Stimulated activated CD4-positive, alpha-beta T cell treated with anti-CD3 and anti-CD28 coated beads, Interleukin-12 subunit alpha, Interleukin-12 subunit beta, amount 100 ng/mL, for 48 hours (primary cell): Measurements from ENCODE around the gene KCNS1.
"Not testable (repeated sequence)": the region's sequence is repeated elsewhere in the genome, so short reads cannot be mapped to it uniquely, and the experiment has no call there.

Source experiments
- DNase-seq, 3 donors: peaks; one replicate each; pipeline ENCODE4 v3.0.0-alpha.2; 2020; ENCODE audit warnings: low read depth in 2 of 3, low spot score in 1 of 3

Gene KCNS1

DNA sequence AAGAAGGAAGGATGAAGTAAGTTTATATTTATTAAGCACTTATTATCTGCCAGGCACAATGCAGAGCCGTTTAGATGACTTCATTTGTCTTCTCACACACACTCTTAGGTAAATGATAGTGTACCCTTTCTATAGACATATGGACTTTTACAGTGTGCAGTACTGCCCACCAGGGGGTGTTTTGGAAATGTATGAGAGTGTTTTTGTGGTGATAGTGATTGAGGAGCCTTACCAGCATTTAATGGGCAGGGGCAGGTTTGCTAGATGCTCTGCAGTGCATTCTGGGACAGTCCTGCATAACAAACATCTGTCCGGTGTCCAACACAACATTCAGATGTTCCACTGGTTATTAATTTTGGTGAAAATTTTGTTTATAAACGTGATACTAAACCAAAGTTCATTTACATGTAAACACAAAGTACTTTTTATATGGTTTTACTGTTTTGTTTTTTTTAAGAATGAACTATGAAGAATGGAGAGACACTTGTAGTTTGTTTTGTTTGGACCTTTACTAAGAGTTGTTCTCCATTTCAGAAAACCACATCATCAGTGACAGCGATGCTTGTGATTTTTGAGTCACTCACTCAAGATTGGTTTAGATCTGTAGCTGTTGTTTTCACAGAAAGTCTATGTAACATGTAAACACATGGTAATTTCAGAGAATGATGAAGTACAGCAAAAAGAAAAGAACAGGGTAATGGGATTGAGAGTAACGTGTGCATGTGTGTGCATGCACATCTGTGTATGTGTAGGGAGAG lies 19.9 kb downstream of the KCNS1 start:
- no peak for DNase-seq

GRCh38 chr20:45077559-45077958 lies 23.4 kb downstream of the KCNS1 start:
- DNase-seq: no peak

- DNase-seq: no peak
Measured at GRCh38 chr20:45073221-45073620, 27.7 kb downstream of the KCNS1 start.

GRCh38 chr20:45072066-45072465 lies 28.9 kb downstream of the KCNS1 start:
- no peak for DNase-seq

- no peak for DNase-seq
Measured at GRCh38 chr20:45070932-45071632, 29.8 kb downstream of the KCNS1 start.

DNA sequence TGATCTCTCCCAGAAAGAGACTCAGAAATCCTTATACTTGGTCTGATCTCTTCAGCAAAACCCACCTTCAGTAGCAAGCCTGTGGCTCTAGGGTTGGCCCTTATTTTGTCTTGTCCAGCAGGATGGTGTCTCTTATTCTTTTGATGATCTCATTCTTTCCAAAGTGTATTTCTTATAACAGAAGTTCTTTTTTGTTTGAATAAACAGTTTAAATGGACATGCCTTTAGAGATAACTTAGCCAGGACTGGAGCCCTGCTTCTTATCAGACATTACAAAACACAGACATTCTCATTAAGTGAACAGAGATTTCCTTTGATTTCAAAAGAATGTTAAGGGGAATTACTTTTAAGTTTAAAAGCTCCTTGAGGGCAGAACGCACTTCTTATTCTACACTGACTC lies 31.7 kb downstream of the KCNS1 start:
- no peak for DNase-seq

DNA sequence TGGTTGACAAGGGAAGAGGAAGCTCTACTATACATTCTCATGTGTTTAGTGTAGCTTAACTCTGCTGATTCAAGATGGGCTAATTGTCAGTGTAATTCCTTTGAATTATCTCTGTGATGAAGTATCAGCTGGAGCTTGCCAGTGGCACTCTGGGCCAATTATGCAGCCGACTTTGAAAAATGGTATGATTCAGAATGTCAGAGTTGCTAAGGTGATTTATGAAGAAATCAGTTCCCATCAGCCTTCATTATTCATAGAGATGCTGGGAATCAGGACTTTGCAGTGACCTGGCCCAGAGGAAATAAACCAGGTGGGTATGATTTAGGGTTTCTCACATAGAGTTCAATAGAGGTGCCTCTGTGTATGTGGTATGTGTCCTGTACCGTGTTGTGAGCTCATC lies 33.4 kb downstream of the KCNS1 start:
- no peak for DNase-seq

GRCh38 chr20:45067087-45067486 lies 33.8 kb downstream of the KCNS1 start:
- DNase-seq: no peak

- DNase-seq: no peak
Measured at GRCh38 chr20:45066372-45066771, 34.6 kb downstream of the KCNS1 start.

GRCh38 chr20:45064812-45065211 lies 36.1 kb downstream of the KCNS1 start:
- no peak for DNase-seq

DNA sequence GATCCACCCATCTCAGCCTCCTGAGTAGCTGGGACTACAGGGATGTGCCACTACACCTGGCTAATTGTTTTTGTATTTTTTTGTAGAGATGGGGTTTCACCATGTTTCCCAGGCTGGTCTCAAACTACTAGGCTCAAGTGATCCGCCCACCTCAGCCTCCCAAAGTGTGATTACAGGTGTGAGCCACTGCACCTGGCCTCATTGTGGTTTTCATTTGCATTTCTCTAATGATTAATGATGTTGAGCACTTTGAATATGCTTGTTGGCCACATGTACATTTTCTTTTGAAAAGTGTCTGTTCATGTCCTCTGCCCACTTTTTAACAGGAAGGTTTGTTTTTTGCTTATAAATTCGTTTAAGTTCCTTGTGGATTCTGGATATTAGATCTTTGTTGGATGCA lies 37.8 kb downstream of the KCNS1 start:
- DNase-seq: not testable (repeated sequence)

GRCh38 chr20:45061244-45061643 lies 39.7 kb downstream of the KCNS1 start:
- no peak for DNase-seq

DNA sequence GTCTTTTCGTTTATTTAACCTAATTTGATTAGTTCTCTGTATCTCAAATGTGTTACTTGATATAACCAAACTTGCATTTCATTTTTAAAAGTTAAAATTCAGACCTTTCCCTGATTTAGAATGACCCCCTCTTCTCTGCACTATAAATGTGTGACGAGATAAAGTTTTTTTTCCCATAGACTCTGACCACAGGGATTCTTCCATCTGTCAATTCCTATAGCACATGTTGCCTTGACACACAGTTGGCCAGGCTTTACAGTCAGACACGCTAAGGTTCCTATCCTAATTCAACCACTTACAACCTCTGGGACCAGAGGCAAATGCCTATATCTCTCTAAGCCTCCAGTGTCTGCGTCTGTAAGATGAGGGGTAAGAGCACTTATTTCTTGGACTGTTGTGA lies 40.6 kb downstream of the KCNS1 start:
- no peak for DNase-seq

DNA sequence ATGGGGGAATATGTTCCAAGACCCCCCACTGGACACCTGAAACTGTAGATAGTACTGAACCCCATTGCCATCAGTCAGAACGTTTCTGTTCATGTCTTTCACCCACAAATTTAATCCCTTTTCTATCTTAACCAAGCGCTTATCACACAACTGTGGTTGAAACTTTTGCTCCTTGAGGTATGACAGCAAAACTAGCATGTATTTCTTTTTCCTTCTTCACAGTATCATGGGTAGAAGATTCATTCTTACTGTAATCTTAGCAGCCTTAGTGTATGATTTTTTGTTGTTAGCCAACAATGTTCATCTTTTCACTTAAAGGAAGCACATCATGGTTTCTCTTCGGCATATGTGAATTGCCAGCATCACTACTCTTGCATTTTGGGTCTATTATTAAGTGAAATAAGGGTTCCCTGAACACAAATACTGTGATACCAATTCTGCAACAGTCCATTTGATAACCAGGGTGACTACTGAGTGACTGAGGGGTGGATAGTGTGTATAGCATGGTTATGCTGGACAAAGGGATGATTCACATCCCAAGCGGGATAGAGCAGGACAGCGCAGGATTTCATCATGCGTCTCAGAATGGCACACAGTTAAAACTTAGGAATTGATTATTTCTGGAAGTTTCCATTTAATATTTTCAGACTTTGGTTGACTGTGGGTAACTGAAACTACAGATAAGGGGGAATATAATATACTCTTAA lies 41.8 kb downstream of the KCNS1 start:
- DNase-seq: no peak

DNA sequence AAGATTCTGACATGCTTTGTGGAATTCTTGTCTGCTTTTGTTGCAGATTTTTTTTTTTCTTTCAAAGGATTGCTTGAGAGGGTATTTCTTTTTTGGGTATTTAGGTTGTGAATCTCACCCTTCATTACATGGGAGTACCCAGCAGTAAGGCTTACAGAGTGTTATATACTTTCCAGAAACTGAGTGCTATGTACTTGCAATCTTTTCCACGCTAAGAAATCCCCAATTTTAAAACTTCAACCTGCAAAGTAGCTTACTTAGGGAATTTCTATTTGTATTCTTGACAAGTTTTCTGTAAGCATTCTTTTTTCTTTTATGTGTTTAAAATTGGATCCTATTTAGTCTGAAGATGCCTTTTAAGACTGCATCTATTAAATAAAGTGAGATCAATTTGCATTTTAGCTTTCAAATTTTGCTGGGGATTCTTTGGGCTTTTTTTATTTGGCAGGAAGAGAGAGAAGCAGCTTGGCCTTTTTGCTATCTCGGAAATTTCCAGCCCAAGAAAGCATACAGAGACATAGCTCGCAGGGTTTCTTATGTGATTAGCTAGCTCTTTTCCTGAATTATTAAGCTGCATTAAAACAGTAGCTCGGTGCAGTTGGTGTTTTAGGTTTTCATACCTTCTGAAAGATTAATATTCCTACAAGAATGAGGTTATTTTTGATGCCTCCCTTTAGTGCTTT lies 42.6 kb downstream of the KCNS1 start:
- no peak for DNase-seq

- no peak for DNase-seq
Measured at GRCh38 chr20:45056473-45057173, 44.3 kb downstream of the KCNS1 start.

DNA sequence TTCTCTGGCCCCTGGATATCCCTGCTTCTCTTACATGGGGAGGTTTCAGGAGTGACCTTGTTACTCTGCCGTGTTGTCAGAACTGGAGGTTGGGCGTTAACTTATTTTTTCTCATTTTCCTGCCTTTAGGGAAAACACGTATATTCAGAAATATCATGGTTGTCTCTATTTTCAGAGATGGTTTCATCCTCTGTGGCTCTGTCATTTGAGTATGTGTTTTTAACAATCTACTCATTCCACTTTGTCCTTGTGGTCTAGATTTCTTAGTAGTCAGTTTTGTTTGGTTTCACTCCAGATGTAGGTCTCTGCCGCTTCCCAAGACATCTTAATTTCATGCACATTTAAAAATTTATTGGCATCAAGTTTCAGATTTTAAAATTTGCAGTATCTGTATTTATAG lies 45.9 kb downstream of the KCNS1 start:
- DNase-seq: no peak

- no peak for DNase-seq
Measured at GRCh38 chr20:45053430-45054351, 47.2 kb downstream of the KCNS1 start.

GRCh38 chr20:45052698-45053429 lies 48.1 kb downstream of the KCNS1 start:
- no peak for DNase-seq
